Measurements from ENCODE around the gene DZIP1.

DNA sequence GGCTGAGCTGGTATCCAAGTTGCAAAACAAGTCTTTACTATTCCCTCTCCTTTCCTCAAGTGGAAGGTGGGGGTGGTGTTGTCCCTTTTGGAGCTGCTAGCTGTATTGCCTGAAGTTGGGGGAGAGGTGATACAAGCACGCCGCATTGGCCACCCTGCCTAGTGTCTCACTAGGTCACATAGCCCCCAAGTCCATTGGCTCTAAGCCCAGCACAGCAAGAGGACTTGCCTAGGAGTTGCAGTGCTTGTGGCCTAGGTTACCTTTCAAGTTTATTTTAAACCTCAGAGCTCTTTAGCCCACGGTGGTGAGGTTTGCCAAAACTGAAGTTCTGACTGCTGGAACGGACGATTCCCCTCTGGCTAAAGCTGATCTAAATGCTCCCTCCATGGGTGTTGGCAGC lies 27.1 kb upstream of the DZIP1 start:
- TF ChIP-seq POLR2A (IDR thresholded peaks at IDR 0.05; ENCODE audit: low read length) (no peak), GATA1 (IDR thresholded peaks at IDR 0.05; ENCODE audit: low read depth, low read length) (no peak)
